Epithelial cell of proximal tubule (primary cell): ENCODE data around the gene ALDOC. TPM values are rescaled to one million over a fixed set of nuclear protein-coding genes. Genes with fewer than 3 reads are reported as not detected.

ENCODE experiments used
- DNase-seq: peaks from one replicate; pipeline ENCODE4 v3.0.0-alpha.2; 2011; ENCODE audit warnings: low read depth
- H3K4me3 ChIP-seq: 2 replicates; pipeline ENCODE4 v1.5.1; 2011; ENCODE audit warnings: low read depth, mild to moderate bottlenecking, low read length
- total RNA-seq: library from RNA; depleted of rRNA; stranded (reverse); fragments of >200 nt; gene quantifications from 2 replicates; pipeline ENCODE4 v1.2.3, GENCODE V29; 2015
- TF ChIP-seq, protein P1 (sequence below): conservative IDR thresholded peaks from 2 replicates; pipeline ENCODE4 v1.5.1; 2012; ENCODE audit warnings: low read depth, mild to moderate bottlenecking, low read length

The ALDOC gene
- total RNA-seq, 1 donor from 2014 or later: 100.0 TPM

DNA sequence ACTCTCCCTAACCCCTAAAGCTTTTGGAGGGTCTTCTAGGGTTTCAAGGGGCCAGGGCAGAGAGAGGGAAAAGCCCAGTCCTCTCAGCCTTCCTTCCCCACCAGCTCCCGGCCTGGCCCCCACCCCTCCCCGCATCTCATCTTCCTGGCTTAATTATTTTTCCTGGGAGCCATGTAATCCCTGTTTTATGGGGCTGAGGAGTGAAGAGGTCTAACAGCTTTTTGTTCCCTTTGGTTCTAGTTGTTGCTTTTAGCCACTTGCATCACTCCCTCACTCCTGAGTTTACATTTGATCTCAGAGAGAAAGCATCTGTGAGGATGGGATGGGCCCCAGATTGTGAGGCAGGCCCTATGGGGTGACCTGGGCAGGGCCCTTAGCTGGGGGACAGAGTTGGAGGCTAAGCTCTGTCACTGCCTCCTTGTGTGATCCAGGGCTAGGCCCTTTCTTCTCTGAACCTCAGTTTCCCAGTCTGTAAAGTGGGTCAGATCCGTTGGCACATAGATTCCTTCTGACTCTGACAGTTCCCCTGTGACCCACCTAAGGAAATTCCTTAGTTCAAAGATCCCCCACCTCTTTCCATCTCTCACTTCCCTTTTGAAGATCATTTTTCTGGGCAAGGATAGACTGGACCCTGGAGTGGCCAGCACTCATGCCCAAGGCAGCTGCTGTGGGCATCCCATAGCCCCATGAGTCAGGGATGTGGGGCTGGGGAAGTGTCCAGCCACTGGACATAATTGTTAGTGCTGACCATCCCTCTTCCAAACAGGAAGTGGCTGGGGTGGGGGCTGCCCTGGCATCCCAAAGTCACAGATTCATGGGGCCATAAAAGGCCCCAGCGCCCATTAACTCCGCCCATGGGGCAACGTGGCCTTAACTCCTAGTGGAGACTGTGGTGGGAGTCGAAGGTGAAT, 44.4 kb downstream of the ALDOC start:
- TF ChIP-seq, protein P1, sequence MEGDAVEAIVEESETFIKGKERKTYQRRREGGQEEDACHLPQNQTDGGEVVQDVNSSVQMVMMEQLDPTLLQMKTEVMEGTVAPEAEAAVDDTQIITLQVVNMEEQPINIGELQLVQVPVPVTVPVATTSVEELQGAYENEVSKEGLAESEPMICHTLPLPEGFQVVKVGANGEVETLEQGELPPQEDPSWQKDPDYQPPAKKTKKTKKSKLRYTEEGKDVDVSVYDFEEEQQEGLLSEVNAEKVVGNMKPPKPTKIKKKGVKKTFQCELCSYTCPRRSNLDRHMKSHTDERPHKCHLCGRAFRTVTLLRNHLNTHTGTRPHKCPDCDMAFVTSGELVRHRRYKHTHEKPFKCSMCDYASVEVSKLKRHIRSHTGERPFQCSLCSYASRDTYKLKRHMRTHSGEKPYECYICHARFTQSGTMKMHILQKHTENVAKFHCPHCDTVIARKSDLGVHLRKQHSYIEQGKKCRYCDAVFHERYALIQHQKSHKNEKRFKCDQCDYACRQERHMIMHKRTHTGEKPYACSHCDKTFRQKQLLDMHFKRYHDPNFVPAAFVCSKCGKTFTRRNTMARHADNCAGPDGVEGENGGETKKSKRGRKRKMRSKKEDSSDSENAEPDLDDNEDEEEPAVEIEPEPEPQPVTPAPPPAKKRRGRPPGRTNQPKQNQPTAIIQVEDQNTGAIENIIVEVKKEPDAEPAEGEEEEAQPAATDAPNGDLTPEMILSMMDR: no peak
- DNase-seq: no peak
- no peak overlapping the region for H3K4me3 ChIP-seq

- DNase-seq: no peak
- TF ChIP-seq, protein P1: no peak
- H3K4me3 ChIP-seq: no peak overlapping the region
Observed at GRCh38 chr17:28530926-28531325, 45.8 kb downstream of the ALDOC start.

GRCh38 chr17:28530250-28530649, 46.4 kb downstream of the ALDOC start:
- TF ChIP-seq, protein P1: no peak
- no peak for DNase-seq
- no peak overlapping the region for H3K4me3 ChIP-seq

- DNase-seq: no peak
- TF ChIP-seq, protein P1: no peak
- H3K4me3 ChIP-seq: no peak overlapping the region
Observed at GRCh38 chr17:28529013-28529400, 47.7 kb downstream of the ALDOC start.

GRCh38 chr17:28528327-28529012, 48.2 kb downstream of the ALDOC start:
- H3K4me3 ChIP-seq: no peak overlapping the region
- no peak for DNase-seq
- TF ChIP-seq, protein P1: no peak

GRCh38 chr17:28527859-28528258, 48.8 kb downstream of the ALDOC start:
- no peak overlapping the region for H3K4me3 ChIP-seq
- TF ChIP-seq, protein P1: no peak
- no peak for DNase-seq
